Stimulated activated CD4-positive, alpha-beta T cell treated with anti-CD3 and anti-CD28 coated beads, Interleukin-15, amount 100 ng/mL, for 24 hours (primary cell): Measurements from ENCODE around the gene CEL.
"Not testable (repeated sequence)": the region's sequence is repeated elsewhere in the genome, so short reads cannot be mapped to it uniquely, and the experiment has no call there.

Experiments
- DNase-seq: peaks from one replicate; pipeline ENCODE4 v3.0.0-alpha.2; 2020

CEL gene

GRCh38 chr9:133049043-133049442 is 12.7 kb upstream of the CEL start:
- no peak for DNase-seq

GRCh38 chr9:133050142-133050541 is 11.6 kb upstream of the CEL start:
- DNase-seq, result no peak

- DNase-seq, result no peak
Observed at GRCh38 chr9:133050781-133051180, 11.0 kb upstream of the CEL start.

GRCh38 chr9:133051281-133051900 is 10.4 kb upstream of the CEL start:
- DNase-seq, result no peak

GRCh38 chr9:133051966-133052539 is 9.7 kb upstream of the CEL start:
- DNase-seq, result no peak

DNA sequence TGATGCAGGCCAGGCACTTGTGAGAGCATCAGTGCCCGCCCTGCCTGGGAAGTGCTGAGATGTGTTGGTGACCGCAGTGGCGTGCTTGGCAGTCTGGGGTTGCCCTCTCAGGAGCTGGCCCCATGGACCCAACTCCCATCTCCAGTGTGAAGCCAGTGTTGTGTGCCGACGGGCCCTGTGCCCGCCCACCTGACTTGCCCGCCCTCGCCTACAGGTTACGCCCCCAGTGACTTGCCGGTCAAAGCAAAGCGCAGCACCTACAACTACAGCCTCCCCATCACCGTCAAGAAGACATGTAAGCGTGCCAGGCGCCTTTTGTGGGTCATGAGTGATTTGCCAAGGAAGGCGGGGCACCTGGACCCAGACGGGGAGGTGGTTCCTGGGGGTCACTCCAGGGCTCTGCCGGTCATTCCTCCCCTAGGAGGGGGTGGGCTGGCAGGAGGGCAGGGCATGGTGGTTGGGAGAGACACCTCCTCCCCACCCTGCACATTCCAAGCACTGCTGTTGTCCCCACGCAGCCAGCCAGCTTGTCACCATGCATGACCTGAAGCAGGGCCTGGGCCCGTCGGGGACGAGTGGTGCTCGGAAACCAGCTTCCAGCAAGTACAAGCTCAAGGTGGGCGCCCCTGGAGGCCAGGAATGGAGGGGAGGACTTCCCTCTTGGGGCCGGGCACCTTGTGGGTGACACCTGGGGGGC is 7.4 kb upstream of the CEL start:
- no peak for DNase-seq

GRCh38 chr9:133054966-133055365 is 6.8 kb upstream of the CEL start:
- no peak for DNase-seq

GRCh38 chr9:133055788-133056420 is 5.9 kb upstream of the CEL start:
- no peak for DNase-seq

DNA sequence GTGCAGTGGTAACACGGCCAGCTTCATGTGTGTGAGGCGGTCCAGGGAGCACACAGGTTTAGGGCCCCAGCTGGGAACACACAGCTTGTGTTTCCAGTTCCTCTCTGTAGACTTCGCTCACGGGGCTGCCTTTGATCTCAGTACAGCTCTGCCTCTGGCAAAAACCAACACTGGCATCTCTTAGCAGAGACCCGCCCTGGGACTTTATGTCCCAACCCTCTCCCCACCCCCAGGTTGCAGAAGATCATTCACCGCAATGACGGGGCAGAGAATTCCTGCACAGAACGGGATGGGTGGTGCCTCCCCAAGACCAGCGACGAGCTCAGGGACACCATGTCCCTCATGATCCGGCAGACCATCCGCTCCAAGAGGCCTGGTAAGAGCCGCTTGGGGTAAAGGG is 5.2 kb upstream of the CEL start:
- no peak for DNase-seq

DNA sequence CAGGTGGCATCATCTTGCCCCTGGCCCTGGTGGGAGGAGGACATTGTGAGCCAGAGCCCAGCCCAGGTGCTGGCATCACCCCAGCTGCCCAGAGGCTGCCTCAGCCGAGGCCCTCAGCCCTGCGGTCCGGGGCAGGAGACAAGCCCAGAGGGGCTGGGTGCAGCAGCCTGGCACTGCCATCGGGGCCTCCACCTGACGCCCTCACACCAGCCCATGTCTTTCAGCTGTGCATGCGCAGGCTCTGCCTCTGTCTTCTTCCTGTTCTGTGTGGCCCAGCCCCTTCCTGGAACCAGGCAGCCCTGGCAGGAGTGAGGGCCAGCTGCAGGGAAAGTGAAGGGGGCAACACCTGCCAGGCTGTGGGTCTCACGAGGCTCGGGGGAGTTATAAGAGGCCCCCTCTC is 4.8 kb upstream of the CEL start:
- no peak for DNase-seq

GRCh38 chr9:133057553-133057952 is 4.2 kb upstream of the CEL start:
- DNase-seq, result no peak

- no peak for DNase-seq
Observed at GRCh38 chr9:133058071-133058470, 3.7 kb upstream of the CEL start.

DNA sequence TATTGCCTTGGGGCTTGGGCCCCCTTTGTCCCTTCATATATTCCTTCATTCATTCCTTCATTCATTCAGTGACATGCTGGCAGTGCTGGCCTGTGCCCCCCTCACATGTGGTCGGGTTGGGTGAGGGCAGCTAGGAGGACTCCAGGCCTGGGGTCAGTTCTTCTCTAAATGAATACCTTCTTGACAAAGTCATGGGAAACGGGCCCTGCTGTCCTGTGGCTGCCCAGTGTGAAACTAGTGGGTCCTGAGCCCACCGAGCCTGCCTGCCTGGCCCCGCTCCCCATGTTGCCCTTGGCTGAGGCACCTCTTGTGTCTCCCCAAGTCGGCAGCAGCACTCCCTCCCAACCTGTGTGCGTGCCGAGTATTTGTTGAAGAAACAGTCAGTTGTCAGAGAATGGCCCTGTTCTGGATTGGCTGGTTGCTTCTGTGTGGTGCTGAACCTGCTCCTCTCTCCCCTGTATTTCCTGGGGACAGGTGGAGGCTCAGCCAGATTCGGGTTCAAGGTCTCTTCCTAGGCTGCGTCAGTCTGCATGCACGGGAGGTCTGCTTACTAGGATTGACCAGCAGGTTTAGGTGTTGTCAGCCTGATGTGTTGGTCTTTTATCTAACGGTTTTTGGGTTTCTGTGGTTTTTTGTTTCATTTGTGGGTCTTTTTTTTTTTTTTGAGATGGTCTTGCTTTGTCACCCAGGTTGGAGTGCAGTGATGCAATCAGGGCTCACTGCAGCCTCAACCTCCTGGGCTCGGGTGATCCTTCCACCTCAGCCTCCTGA is 3.0 kb upstream of the CEL start:
- no peak for DNase-seq

- no peak for DNase-seq
Observed at GRCh38 chr9:133059623-133060022, 2.2 kb upstream of the CEL start.

GRCh38 chr9:133060417-133060841 is 1.4 kb upstream of the CEL start:
- no peak for DNase-seq

- not testable (repeated sequence) for DNase-seq
Observed at GRCh38 chr9:133061019-133061763, 590 bp upstream of the CEL start.

DNA sequence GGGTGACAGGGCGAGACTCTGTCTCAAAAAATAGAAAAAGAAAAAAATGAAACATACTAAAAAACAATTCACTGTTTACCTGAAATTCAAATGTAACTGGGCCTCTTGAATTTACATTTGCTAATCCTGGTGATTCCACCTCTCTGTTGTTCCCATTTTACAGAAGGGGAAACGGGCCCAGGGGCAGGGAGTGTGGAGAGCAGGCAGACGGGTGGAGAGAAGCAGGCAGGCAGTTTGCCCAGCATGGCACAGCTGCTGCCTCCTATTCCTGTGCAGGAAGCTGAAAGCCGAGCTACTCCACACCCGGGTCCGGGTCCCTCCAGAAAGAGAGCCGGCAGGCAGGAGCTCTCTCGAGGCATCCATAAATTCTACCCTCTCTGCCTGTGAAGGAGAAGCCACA is 788 bp downstream of the CEL start:
- not testable (repeated sequence) for DNase-seq

DNA sequence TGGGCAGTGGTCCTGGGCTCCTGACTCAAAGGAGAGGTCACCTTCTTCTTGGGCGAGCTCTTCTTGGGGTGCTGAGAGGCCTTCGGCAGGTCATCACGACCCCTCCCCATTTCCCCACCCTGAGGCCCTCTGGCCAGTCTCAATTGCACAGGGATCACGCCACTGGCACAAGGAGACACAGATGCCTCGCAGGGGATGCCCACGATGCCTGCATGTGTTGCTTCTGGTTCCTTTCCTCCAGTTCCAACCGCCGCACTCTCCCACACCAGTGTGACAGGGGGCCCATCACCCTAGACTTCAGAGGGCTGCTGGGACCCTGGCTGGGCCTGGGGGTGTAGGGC is 1.3 kb downstream of the CEL start:
- DNase-seq, result no peak

DNA sequence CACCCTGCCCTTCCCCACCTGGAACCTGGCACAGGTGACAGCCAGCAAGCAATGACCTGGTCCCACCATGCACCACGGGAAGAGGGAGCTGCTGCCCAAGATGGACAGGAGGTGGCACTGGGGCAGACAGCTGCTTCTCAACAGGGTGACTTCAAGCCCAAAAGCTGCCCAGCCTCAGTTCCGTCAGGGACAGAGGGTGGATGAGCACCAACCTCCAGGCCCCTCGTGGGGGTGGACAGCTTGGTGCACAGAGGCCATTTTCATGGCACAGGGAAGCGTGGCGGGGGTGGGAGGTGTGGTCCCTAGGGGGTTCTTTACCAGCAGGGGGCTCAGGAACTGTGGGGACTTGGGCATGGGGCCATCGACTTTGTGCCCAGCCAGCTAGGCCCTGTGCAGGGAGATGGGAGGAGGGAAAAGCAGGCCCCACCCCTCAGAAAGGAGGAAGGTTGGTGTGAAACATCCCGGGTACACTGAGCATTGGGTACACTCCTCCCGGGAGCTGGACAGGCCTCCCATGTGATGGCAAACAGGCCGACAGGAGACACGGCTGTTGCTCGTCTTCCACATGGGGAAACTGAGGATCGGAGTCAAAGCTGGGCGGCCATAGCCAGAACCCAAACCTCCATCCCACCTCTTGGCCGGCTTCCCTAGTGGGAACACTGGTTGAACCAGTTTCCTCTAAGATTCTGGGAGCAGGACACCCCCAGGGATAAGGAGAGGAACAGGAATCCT is 1.9 kb downstream of the CEL start:
- no peak for DNase-seq

- DNase-seq, result no peak
Observed at GRCh38 chr9:133064241-133065069, 2.7 kb downstream of the CEL start.

GRCh38 chr9:133065070-133065388 is 3.2 kb downstream of the CEL start:
- DNase-seq, result no peak
